Kidney epithelial cell (primary cell): ENCODE results near the gene WSB1. TPM values are rescaled to one million over a fixed set of nuclear protein-coding genes. Genes with fewer than 3 reads are reported as not detected.

Experiments
- DNase-seq: peaks from one replicate; pipeline ENCODE4 v3.0.0-alpha.2; 2010; ENCODE audit warnings: low read depth
- H3K27me3 ChIP-seq: 2 replicates; pipeline ENCODE4 v1.6.0; 2011; ENCODE audit warnings: low read length; ENCODE audit not compliant: control insufficient read depth, insufficient read depth
- H3K36me3 ChIP-seq: 2 replicates; pipeline ENCODE4 v1.5.1; 2011; ENCODE audit warnings: low read length; ENCODE audit not compliant: control insufficient read depth, insufficient read depth
- H3K4me3 ChIP-seq: 2 replicates; pipeline ENCODE4 v1.5.1; 2011; ENCODE audit warnings: low read depth, mild to moderate bottlenecking, control low read depth, low read length
- total RNA-seq: library from RNA; depleted of rRNA; stranded (reverse); fragments of >200 nt; gene quantifications from 2 replicates; pipeline ENCODE4 v1.2.3, GENCODE V29; 2015
- TF ChIP-seq, protein P1 (sequence below): IDR thresholded peaks from 2 replicates; pipeline ENCODE4 v1.5.1; 2011; ENCODE audit warnings: mild to moderate bottlenecking, moderate library complexity, low read length, control low read depth, inconsistent platforms; ENCODE audit not compliant: insufficient read depth, poor library complexity, severe bottlenecking

WSB1 gene
- total RNA-seq, 1 donor from 2014 or later: 127 TPM

GRCh38 chr17:27283060-27283459, 10.9 kb upstream of the WSB1 start:
- no peaks in the 10 kb centered on the region for H3K27me3 ChIP-seq
- H3K36me3 ChIP-seq: no peaks in the 10 kb centered on the region
- DNase-seq: no peak
- TF ChIP-seq, protein P1, sequence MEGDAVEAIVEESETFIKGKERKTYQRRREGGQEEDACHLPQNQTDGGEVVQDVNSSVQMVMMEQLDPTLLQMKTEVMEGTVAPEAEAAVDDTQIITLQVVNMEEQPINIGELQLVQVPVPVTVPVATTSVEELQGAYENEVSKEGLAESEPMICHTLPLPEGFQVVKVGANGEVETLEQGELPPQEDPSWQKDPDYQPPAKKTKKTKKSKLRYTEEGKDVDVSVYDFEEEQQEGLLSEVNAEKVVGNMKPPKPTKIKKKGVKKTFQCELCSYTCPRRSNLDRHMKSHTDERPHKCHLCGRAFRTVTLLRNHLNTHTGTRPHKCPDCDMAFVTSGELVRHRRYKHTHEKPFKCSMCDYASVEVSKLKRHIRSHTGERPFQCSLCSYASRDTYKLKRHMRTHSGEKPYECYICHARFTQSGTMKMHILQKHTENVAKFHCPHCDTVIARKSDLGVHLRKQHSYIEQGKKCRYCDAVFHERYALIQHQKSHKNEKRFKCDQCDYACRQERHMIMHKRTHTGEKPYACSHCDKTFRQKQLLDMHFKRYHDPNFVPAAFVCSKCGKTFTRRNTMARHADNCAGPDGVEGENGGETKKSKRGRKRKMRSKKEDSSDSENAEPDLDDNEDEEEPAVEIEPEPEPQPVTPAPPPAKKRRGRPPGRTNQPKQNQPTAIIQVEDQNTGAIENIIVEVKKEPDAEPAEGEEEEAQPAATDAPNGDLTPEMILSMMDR: no peak
- H3K4me3 ChIP-seq: no peak overlapping the region

DNA sequence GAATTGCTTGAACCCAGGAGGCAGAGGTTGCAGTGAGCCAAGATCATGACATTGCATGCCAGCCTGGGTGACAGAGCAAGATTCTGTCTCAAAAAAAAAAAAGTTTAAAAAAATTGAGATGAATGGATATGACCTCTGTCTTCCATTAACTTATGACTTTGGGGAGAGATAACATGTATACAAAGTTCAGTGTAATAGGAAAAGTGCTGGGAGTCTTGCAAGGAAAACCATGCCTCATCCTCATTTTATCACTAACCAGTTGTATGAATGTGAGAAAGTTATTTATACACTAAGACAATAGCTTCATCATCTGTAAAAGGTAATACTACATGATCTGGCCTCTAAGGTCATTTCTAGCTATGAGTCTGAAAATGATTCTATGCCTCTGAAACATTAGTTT, 10.2 kb upstream of the WSB1 start:
- Histone ChIP-seq H3K27me3 (no peaks in the 10 kb centered on the region), H3K36me3 (no peaks in the 10 kb centered on the region), H3K4me3 (no peak overlapping the region)
- TF ChIP-seq, protein P1: no peak
- no peak for DNase-seq

- no peak for DNase-seq
- TF ChIP-seq, protein P1: no peak
- Histone ChIP-seq H3K4me3 (no peak overlapping the region), H3K27me3 (no peaks in the 10 kb centered on the region), H3K36me3 (no peaks in the 10 kb centered on the region)
Measured at GRCh38 chr17:27284811-27285415, 9.0 kb upstream of the WSB1 start.

DNA sequence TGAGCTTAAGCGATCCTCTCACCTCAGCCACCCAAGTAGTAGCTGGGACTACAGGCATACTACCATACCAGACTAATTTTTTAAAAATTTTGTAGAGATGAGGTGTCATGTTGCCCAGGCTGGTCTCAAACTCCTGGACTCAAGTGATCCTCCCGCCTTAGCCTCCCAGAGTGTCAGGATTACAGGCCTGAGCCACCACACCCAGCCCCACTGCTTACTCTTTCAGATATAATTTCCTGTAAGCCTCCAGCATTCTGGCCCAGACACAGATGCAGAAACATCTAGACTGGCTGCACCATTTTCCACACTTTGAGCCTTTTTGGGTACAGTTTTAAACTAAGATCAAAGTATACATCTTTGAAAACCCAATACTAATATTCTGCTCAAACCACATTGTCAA, 8.4 kb upstream of the WSB1 start:
- no peak for DNase-seq
- Histone ChIP-seq H3K36me3 (no peaks in the 10 kb centered on the region), H3K27me3 (no peaks in the 10 kb centered on the region), H3K4me3 (no peak overlapping the region)
- TF ChIP-seq, protein P1: no peak

- TF ChIP-seq, protein P1: no peak
- Histone ChIP-seq H3K4me3 (no peak overlapping the region), H3K36me3 (no peaks in the 10 kb centered on the region), H3K27me3 (no peaks in the 10 kb centered on the region)
- no peak for DNase-seq
Measured at GRCh38 chr17:27288183-27288582, 5.7 kb upstream of the WSB1 start.

DNA sequence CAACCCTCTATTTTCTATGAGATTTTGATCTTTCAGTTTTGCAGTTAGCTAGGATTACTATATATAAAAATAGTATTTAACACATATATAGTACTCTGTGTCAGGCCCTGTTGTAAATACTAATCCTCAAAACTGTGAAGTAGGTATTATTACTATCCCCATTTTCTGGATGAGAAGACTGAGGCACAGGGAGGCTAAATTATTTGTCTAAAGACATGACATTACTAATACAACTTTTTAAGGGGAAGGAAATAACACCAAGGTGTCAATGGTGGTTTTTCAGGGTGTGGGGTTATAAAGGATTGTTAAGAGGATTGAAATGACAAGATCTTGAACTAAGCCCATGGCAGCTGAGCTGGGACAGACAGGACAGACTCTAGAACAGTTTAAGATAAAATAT, 4.1 kb upstream of the WSB1 start:
- DNase-seq: no peak
- no peak overlapping the region for H3K4me3 ChIP-seq
- H3K36me3 ChIP-seq: no peaks in the 10 kb centered on the region
- no peaks in the 10 kb centered on the region for H3K27me3 ChIP-seq
- TF ChIP-seq, protein P1: no peak
